Omental fat pad (tissue), 4 donors: ENCODE data around the gene DEPP1. TPM values are rescaled to one million over a fixed set of nuclear protein-coding genes. Genes with fewer than 3 reads are reported as not detected.

Experiments used
- ATAC-seq: fragments of 150-250 bp; one replicate; pipeline ENCODE4 v1.9.1; 2016; ENCODE audit warnings: mild to moderate bottlenecking, moderate library complexity; ENCODE audit not compliant: low FRiP score
- DNase-seq: peaks from one replicate; pipeline ENCODE4 v3.0.0-alpha.2; 2019; ENCODE audit warnings: low spot score
- total RNA-seq, 4 donors: library from RNA; depleted of rRNA; stranded (reverse); fragments of >200 nt; gene quantifications; one replicate each; pipeline ENCODE4 v1.1.0, GENCODE V29; 2016
- TF ChIP-seq, protein P1 (sequence below), 3 donors: fragments of 450-650 bp; IDR thresholded peaks; one replicate each; pipeline ENCODE4 v1.5.1; 2016 to 2017; ENCODE audit warnings: antibody characterized with exemption in 3 of 3, mild to moderate bottlenecking in 3 of 3, moderate library complexity in 2 of 3

Gene DEPP1
- total RNA-seq, 4 donors from 2014 or later, result 181 to 740 (median 276) TPM

- TF ChIP-seq, protein P1, sequence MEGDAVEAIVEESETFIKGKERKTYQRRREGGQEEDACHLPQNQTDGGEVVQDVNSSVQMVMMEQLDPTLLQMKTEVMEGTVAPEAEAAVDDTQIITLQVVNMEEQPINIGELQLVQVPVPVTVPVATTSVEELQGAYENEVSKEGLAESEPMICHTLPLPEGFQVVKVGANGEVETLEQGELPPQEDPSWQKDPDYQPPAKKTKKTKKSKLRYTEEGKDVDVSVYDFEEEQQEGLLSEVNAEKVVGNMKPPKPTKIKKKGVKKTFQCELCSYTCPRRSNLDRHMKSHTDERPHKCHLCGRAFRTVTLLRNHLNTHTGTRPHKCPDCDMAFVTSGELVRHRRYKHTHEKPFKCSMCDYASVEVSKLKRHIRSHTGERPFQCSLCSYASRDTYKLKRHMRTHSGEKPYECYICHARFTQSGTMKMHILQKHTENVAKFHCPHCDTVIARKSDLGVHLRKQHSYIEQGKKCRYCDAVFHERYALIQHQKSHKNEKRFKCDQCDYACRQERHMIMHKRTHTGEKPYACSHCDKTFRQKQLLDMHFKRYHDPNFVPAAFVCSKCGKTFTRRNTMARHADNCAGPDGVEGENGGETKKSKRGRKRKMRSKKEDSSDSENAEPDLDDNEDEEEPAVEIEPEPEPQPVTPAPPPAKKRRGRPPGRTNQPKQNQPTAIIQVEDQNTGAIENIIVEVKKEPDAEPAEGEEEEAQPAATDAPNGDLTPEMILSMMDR (IDR thresholded peaks at IDR 0.05), result no peak
- ATAC-seq (no peak), DNase-seq (no peak)
Measured at GRCh38 chr10:45005284-45005683, 26.7 kb upstream of the DEPP1 start.

GRCh38 chr10:45004661-45005060 is 26.1 kb upstream of the DEPP1 start:
- no peak for ATAC-seq
- TF ChIP-seq, protein P1 (IDR thresholded peaks at IDR 0.05), result no peak
- no peak for DNase-seq

GRCh38 chr10:45003432-45004000 is 24.9 kb upstream of the DEPP1 start:
- TF ChIP-seq, protein P1 (IDR thresholded peaks at IDR 0.05), result no peak

GRCh38 chr10:45001381-45002148 is 23.0 kb upstream of the DEPP1 start:
- DNase-seq, result no peak
- TF ChIP-seq, protein P1 (IDR thresholded peaks at IDR 0.05), result no peak
- ATAC-seq, result peak; percentile 58

More at GRCh38 chr10:45003432-45004000, 24.9 kb upstream of the DEPP1 start:
- ATAC-seq (no peak), DNase-seq (no peak)

DNA sequence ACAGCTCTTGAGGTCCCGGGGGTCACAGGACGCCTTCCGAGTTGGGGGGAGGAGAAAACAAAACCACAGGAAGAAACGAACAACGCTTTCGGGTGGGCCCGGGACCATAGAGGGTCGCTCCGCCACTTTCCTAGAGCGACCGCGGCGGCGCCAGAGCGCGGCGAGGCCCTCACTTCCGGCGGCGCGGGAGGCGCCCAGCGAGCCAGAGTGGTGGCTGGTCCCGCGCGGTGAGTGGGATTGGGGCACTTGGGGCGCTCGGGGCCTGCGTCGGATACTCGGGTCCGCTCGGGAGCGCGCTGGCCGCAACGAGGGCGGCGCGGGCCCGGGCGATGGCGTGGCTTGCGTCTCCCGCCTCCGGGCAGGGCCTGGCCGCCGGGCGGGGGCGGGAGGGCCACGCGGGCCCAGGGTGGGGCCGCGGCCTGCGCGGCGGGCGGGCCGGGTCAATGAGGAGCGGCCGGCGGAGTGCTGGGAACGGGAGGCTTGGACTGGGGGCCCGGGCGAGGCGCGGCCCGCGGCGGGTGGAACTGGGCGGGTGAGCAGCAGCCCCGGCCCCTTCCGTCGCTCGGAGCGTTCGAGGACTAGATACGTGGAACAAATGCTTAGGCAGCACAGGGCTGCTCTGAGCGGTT is 22.3 kb upstream of the DEPP1 start, which contains the start of gene ZNF22:
Gene ZNF22, plus strand, starts transcription at position 172 of the 629 bp plus-strand sequence. CDS start 2,446 bp downstream, outside the sequence.
- DNase-seq (no peak), ATAC-seq (peak; percentile 85)
- TF ChIP-seq, protein P1 (IDR thresholded peaks at IDR 0.05), result no peak

DNA sequence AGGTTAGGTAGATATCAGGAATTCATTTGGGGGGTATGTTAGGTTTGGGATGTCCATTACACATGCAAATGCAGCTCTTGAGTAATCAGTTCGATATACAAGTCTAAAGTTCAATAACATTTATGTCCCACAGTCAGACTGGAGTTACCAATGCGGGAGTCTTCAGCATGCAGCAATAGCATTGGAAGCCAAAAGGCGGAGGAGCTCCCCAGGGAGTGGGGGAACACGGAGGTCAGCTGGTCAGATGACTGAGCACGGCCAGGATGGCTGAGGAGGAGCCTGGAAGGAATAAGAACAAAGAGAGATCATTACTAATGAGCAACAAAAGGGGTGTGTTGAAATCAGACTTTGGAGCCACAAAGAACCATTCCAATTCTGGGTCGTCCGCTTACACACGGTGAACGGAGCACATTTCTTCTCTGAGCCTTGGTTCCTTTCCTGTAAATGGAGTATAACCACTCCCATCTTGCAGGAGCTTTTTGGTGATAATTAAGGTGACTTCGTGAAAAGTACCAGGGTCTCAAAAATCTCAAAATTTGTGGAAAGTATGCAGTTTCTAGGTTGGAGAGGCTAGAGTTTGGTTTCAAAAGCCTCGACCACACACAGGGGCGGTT is 21.6 kb upstream of the DEPP1 start:
- DNase-seq (no peak), ATAC-seq (peak; percentile 35)
- TF ChIP-seq, protein P1 (IDR thresholded peaks at IDR 0.05), result no peak
